Gastrocnemius medialis (tissue), 4 donors: Measurements from ENCODE around the gene CHERP.

Experiments
- POLR2A ChIP-seq, 2 donors: fragments of 450-650 bp; IDR thresholded peaks; one replicate each; pipeline ENCODE4 v1.6.1; 2017; ENCODE audit warnings: antibody characterized with exemption in 2 of 2, mild to moderate bottlenecking in 2 of 2, moderate library complexity in 2 of 2
- TF ChIP-seq, protein P1 (sequence below), 5 experiments: fragments of 450-650 bp in 3 of 5; fragments of 200-600 bp in 2 of 5; sonication (generic) in 2 of 5; IDR thresholded peaks in 4 of 5; conservative IDR thresholded peaks in 1 of 5; 1 replicate in 4 of 5; 2 replicates in 1 of 5; pipeline ENCODE4 v1.5.1; 2016 to 2019; ENCODE audit warnings: antibody characterized with exemption in 5 of 5, mild to moderate bottlenecking in 3 of 5, moderate library complexity in 3 of 5

DNA sequence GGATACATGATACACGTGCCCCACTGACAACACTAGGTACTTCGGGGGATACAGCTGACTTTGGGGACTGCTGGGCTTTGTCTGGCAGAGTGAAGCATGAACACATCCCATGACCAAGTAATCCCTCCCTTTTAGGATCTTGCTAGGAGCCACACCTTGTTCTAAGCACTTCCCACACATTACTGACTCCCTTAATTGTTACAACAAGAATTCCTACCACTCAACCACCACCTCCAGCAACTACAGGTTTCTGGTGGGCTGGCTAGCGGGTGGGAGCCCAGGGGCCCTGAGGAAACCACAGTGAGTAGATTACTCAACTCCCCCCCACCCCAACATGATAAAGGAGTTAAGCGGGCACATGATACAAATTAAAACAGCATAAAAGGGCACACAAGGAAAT is 37.1 kb upstream of the CHERP start:
- TF ChIP-seq, protein P1, sequence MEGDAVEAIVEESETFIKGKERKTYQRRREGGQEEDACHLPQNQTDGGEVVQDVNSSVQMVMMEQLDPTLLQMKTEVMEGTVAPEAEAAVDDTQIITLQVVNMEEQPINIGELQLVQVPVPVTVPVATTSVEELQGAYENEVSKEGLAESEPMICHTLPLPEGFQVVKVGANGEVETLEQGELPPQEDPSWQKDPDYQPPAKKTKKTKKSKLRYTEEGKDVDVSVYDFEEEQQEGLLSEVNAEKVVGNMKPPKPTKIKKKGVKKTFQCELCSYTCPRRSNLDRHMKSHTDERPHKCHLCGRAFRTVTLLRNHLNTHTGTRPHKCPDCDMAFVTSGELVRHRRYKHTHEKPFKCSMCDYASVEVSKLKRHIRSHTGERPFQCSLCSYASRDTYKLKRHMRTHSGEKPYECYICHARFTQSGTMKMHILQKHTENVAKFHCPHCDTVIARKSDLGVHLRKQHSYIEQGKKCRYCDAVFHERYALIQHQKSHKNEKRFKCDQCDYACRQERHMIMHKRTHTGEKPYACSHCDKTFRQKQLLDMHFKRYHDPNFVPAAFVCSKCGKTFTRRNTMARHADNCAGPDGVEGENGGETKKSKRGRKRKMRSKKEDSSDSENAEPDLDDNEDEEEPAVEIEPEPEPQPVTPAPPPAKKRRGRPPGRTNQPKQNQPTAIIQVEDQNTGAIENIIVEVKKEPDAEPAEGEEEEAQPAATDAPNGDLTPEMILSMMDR (IDR thresholded peaks at IDR 0.05 in 4 of 5, conservative IDR thresholded peaks at IDR 0.05 in 1 of 5): no peak
- TF ChIP-seq POLR2A (IDR thresholded peaks at IDR 0.05): no peak
